ENCODE results near the gene PLEKHD1.
"Not testable (repeated sequence)": the region's sequence is repeated elsewhere in the genome, so short reads cannot be mapped to it uniquely, and the experiment has no call there.

The PLEKHD1 gene

GRCh38 chr14:69481815-69482568 is 2.5 kb upstream of the PLEKHD1 start:
- DNase-seq (ENCODE audit: low read depth), result no peak

- DNase-seq (ENCODE audit: low read depth), result peak; percentile 28
Observed at GRCh38 chr14:69483765-69484443, 624 bp upstream of the PLEKHD1 start.

- DNase-seq (ENCODE audit: low read depth), result no peak
Observed at GRCh38 chr14:69485315-69485660, 760 bp downstream of the PLEKHD1 start.

- DNase-seq (ENCODE audit: low read depth), result no peak
Observed at GRCh38 chr14:69485701-69486100, 1.2 kb downstream of the PLEKHD1 start.

- no peak for DNase-seq (ENCODE audit: low read depth)
Observed at GRCh38 chr14:69487226-69487625, 2.7 kb downstream of the PLEKHD1 start.

GRCh38 chr14:69487771-69488170 is 3.2 kb downstream of the PLEKHD1 start:
- no peak for DNase-seq (ENCODE audit: low read depth)

GRCh38 chr14:69489495-69489894 is 5.0 kb downstream of the PLEKHD1 start:
- no peak for DNase-seq (ENCODE audit: low read depth)

GRCh38 chr14:69490219-69490918 is 5.8 kb downstream of the PLEKHD1 start:
- no peak for DNase-seq (ENCODE audit: low read depth)

- DNase-seq (ENCODE audit: low read depth), result no peak
Observed at GRCh38 chr14:69491193-69491592, 6.7 kb downstream of the PLEKHD1 start.

GRCh38 chr14:69493038-69493437 is 8.5 kb downstream of the PLEKHD1 start:
- no peak for DNase-seq (ENCODE audit: low read depth)

GRCh38 chr14:69493791-69494190 is 9.3 kb downstream of the PLEKHD1 start:
- no peak for DNase-seq (ENCODE audit: low read depth)

- DNase-seq (ENCODE audit: low read depth), result no peak
Observed at GRCh38 chr14:69495341-69495921, 10.9 kb downstream of the PLEKHD1 start.

GRCh38 chr14:69497866-69498265 is 13.3 kb downstream of the PLEKHD1 start:
- not testable (repeated sequence) for DNase-seq (ENCODE audit: low read depth)

- DNase-seq (ENCODE audit: low read depth), result not testable (repeated sequence)
Observed at GRCh38 chr14:69498286-69498685, 13.8 kb downstream of the PLEKHD1 start.

- DNase-seq (ENCODE audit: low read depth), result no peak
Observed at GRCh38 chr14:69499436-69499835, 14.9 kb downstream of the PLEKHD1 start.

GRCh38 chr14:69500096-69500495 is 15.6 kb downstream of the PLEKHD1 start:
- DNase-seq (ENCODE audit: low read depth), result no peak

GRCh38 chr14:69500736-69501135 is 16.2 kb downstream of the PLEKHD1 start:
- DNase-seq (ENCODE audit: low read depth), result no peak

GRCh38 chr14:69501423-69501838 is 16.9 kb downstream of the PLEKHD1 start:
- peak; percentile 23 for DNase-seq (ENCODE audit: low read depth)

GRCh38 chr14:69504775-69505174 is 20.2 kb downstream of the PLEKHD1 start:
- DNase-seq (ENCODE audit: low read depth), result no peak

GRCh38 chr14:69505338-69506240 is 21.1 kb downstream of the PLEKHD1 start:
- no peak for DNase-seq (ENCODE audit: low read depth)

- DNase-seq (ENCODE audit: low read depth), result no peak
Observed at GRCh38 chr14:69506241-69506595, 21.7 kb downstream of the PLEKHD1 start.
